Measurements from ENCODE around the gene ABI3.
"Not testable (repeated sequence)": the region's sequence is repeated elsewhere in the genome, so short reads cannot be mapped to it uniquely, and the experiment has no call there.

DNA sequence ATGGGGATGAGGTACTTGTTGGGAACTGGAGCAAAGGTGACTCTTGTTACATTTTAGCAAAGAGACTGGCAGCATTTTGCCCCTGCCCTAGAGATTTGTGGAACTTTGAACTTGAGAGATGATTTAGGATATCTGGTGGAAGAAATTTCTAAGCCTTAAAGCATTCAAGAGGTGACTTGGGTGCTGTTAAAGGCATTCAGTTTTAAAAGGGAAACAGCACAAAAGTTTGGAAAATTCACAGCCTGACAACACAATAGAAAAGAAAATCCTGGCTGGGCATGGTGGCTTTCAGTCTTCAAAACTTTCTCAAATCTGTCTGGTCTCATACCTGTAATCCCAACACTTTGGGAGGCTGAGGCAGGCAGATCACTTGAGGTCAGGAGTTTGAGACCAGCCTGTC, 26.0 kb upstream of the ABI3 start:
- TF ChIP-seq, protein P1, sequence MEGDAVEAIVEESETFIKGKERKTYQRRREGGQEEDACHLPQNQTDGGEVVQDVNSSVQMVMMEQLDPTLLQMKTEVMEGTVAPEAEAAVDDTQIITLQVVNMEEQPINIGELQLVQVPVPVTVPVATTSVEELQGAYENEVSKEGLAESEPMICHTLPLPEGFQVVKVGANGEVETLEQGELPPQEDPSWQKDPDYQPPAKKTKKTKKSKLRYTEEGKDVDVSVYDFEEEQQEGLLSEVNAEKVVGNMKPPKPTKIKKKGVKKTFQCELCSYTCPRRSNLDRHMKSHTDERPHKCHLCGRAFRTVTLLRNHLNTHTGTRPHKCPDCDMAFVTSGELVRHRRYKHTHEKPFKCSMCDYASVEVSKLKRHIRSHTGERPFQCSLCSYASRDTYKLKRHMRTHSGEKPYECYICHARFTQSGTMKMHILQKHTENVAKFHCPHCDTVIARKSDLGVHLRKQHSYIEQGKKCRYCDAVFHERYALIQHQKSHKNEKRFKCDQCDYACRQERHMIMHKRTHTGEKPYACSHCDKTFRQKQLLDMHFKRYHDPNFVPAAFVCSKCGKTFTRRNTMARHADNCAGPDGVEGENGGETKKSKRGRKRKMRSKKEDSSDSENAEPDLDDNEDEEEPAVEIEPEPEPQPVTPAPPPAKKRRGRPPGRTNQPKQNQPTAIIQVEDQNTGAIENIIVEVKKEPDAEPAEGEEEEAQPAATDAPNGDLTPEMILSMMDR (IDR thresholded peaks at IDR 0.05) = not testable (repeated sequence)
- not testable (repeated sequence) for TF ChIP-seq POLR2A, POLR2AphosphoS5, EP300 (IDR thresholded peaks at IDR 0.05)

Measured in stomach (tissue), 4 donors.